ENCODE measurements around the gene PIK3C2G. TPM values are rescaled to one million over a fixed set of nuclear protein-coding genes. Genes with fewer than 3 reads are reported as not detected.

PIK3C2G gene
- polyA plus RNA-seq, 1 of the 3 experiments (the other 2 are of a cell fraction): 0.02 TPM

DNA sequence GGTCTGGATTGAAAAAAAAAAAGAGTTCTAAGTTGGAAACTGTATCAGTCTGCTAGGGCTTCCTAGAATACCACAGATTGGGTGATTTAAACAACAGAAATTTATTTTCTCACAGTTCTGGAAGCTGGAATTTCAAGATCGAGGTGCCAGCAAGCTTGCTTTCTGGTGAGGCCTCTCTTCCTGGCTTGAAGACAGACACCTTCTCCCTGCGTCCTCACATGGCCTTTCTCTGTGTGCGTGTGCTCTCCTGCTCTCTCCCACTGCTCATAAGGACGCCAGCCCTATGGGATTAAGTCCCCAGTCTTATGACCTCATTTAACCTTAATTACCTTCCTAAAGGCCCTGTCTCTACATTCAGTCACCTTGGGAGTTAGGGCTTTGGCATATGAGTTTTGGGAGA is 215.5 kb downstream of the PIK3C2G start:
- ChIA-PET POLR2A (no interaction called here), CTCF (no interaction called here)
- DNase-seq: no peak
- Histone ChIP-seq H3K4me1 (ENCODE audit: control insufficient read depth in 1 of 2, insufficient read depth in 2 of 2, low read depth in 1 of 2, low read length in 1 of 2) (no peaks in the 10 kb centered on the region), H3K9me3 (no peaks in the 10 kb centered on the region), H3K4me2 (no peak overlapping the region), H3K4me3 (ENCODE audit: low read depth in 2 of 2, low read length in 1 of 2) (no peak overlapping the region), H2AFZ (ENCODE audit: low read depth) (peak overlapping the region; percentile 25; the same call in 1 of the 2 replicates), H3K27ac (ENCODE audit: low read depth in 2 of 2, low read length in 1 of 2) (no peak overlapping the region), H4K20me1 (ENCODE audit: insufficient read depth) (no peaks in the 10 kb centered on the region), H3K27me3 (ENCODE audit: insufficient read depth) (no peaks in the 10 kb centered on the region), H3K79me2 (ENCODE audit: insufficient read depth) (no peaks in the 10 kb centered on the region), H3K9me2 (no peaks in the 10 kb centered on the region), H3F3A (replicated peaks; ENCODE audit: insufficient read depth) (no peaks in the 10 kb centered on the region), H3K9ac (no peak overlapping the region), H3K36me3 (replicated peaks in 1 of 2; ENCODE audit: control insufficient read depth in 1 of 2, insufficient read depth in 2 of 2, low read length in 1 of 2) (no peaks in the 10 kb centered on the region)
- WGBS (ENCODE audit: low lambda C conversion rate): 27% methylated on average over 4 of the region's 4 CpGs
- TF ChIP-seq GATA2 (CRISPR knock-in tag; IDR thresholded peaks at IDR 0.05): no peak
- no peak for TF ChIP-seq MXI1 (IDR thresholded peaks at IDR 0.05; ENCODE audit: low read depth, low read length)
- TF ChIP-seq, protein P1, sequence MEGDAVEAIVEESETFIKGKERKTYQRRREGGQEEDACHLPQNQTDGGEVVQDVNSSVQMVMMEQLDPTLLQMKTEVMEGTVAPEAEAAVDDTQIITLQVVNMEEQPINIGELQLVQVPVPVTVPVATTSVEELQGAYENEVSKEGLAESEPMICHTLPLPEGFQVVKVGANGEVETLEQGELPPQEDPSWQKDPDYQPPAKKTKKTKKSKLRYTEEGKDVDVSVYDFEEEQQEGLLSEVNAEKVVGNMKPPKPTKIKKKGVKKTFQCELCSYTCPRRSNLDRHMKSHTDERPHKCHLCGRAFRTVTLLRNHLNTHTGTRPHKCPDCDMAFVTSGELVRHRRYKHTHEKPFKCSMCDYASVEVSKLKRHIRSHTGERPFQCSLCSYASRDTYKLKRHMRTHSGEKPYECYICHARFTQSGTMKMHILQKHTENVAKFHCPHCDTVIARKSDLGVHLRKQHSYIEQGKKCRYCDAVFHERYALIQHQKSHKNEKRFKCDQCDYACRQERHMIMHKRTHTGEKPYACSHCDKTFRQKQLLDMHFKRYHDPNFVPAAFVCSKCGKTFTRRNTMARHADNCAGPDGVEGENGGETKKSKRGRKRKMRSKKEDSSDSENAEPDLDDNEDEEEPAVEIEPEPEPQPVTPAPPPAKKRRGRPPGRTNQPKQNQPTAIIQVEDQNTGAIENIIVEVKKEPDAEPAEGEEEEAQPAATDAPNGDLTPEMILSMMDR (IDR thresholded peaks at IDR 0.05): no peak
- TF ChIP-seq RXRA (IDR thresholded peaks at IDR 0.05; ENCODE audit: borderline replicate concordance, low read depth): no peak
- no peak for TF ChIP-seq EP300 (IDR thresholded peaks at IDR 0.05; ENCODE audit: borderline replicate concordance in 1 of 2, low read depth in 1 of 2, low read length in 1 of 2)
- TF ChIP-seq CHD2 (IDR thresholded peaks at IDR 0.05; ENCODE audit: low read length, partially characterized antibody): no peak
- TF ChIP-seq NFIC (IDR thresholded peaks at IDR 0.05; ENCODE audit: borderline replicate concordance): no peak
- no peak for TF ChIP-seq EZH2phosphoT487 (IDR thresholded peaks at IDR 0.05; ENCODE audit: borderline replicate concordance, low read depth)
- no peak for TF ChIP-seq RAD21 (IDR thresholded peaks at IDR 0.05; ENCODE audit: low read length)
- TF ChIP-seq, protein P2, sequence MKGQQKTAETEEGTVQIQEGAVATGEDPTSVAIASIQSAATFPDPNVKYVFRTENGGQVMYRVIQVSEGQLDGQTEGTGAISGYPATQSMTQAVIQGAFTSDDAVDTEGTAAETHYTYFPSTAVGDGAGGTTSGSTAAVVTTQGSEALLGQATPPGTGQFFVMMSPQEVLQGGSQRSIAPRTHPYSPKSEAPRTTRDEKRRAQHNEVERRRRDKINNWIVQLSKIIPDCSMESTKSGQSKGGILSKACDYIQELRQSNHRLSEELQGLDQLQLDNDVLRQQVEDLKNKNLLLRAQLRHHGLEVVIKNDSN (IDR thresholded peaks at IDR 0.05; ENCODE audit: borderline replicate concordance, low read depth): no peak
- no peak for TF ChIP-seq JUND (IDR thresholded peaks at IDR 0.05)
- TF ChIP-seq POLR2AphosphoS5 (IDR thresholded peaks at IDR 0.05; ENCODE audit: low read depth, low read length): no peak
- TF ChIP-seq, protein P3, sequence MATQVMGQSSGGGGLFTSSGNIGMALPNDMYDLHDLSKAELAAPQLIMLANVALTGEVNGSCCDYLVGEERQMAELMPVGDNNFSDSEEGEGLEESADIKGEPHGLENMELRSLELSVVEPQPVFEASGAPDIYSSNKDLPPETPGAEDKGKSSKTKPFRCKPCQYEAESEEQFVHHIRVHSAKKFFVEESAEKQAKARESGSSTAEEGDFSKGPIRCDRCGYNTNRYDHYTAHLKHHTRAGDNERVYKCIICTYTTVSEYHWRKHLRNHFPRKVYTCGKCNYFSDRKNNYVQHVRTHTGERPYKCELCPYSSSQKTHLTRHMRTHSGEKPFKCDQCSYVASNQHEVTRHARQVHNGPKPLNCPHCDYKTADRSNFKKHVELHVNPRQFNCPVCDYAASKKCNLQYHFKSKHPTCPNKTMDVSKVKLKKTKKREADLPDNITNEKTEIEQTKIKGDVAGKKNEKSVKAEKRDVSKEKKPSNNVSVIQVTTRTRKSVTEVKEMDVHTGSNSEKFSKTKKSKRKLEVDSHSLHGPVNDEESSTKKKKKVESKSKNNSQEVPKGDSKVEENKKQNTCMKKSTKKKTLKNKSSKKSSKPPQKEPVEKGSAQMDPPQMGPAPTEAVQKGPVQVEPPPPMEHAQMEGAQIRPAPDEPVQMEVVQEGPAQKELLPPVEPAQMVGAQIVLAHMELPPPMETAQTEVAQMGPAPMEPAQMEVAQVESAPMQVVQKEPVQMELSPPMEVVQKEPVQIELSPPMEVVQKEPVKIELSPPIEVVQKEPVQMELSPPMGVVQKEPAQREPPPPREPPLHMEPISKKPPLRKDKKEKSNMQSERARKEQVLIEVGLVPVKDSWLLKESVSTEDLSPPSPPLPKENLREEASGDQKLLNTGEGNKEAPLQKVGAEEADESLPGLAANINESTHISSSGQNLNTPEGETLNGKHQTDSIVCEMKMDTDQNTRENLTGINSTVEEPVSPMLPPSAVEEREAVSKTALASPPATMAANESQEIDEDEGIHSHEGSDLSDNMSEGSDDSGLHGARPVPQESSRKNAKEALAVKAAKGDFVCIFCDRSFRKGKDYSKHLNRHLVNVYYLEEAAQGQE (IDR thresholded peaks at IDR 0.05; ENCODE audit: low read depth, low read length): no peak
- no peak for TF ChIP-seq RFX5 (IDR thresholded peaks at IDR 0.05; ENCODE audit: low read length)
- TF ChIP-seq, protein P4, sequence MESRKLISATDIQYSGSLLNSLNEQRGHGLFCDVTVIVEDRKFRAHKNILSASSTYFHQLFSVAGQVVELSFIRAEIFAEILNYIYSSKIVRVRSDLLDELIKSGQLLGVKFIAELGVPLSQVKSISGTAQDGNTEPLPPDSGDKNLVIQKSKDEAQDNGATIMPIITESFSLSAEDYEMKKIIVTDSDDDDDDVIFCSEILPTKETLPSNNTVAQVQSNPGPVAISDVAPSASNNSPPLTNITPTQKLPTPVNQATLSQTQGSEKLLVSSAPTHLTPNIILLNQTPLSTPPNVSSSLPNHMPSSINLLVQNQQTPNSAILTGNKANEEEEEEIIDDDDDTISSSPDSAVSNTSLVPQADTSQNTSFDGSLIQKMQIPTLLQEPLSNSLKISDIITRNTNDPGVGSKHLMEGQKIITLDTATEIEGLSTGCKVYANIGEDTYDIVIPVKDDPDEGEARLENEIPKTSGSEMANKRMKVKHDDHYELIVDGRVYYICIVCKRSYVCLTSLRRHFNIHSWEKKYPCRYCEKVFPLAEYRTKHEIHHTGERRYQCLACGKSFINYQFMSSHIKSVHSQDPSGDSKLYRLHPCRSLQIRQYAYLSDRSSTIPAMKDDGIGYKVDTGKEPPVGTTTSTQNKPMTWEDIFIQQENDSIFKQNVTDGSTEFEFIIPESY (IDR thresholded peaks at IDR 0.05; ENCODE audit: borderline replicate concordance, low read depth): no peak
- no peak for TF ChIP-seq ELF1 (IDR thresholded peaks at IDR 0.05)
- TF ChIP-seq SMC3 (IDR thresholded peaks at IDR 0.05; ENCODE audit: low read depth, low read length): no peak

Measured in SK-N-SH (cell line).